ENCODE data around the gene G6PC2.

Gene G6PC2

GRCh38 chr2:168928113-168928831 lies 27.2 kb downstream of the G6PC2 start:
- POLR2A ChIA-PET, result no interaction called here
- CTCF ChIA-PET, result interaction anchor here (0.6 to 0.7 kb wide), 2 partner anchors 15 to 120 kb away, joined by 3 to 4 read pairs; no protein-coding TSS in a partner anchor
- H3K36me3 ChIP-seq (ENCODE audit: control insufficient read depth in 2 of 2, insufficient read depth in 1 of 2, low read length in 2 of 2), result no peaks in the 10 kb centered on the region

More at GRCh38 chr2:168928113-168928831, 27.2 kb downstream of the G6PC2 start:
- Histone ChIP-seq H3K27ac (ENCODE audit: extremely low read depth, low read depth, low read length) (no peak overlapping the region), H3K4me3 (ENCODE audit: low read depth, low read length) (no peak overlapping the region), H3K4me1 (ENCODE audit: control insufficient read depth, insufficient read depth, low read length) (no peaks in the 10 kb centered on the region), H3K9me3 (ENCODE audit: control insufficient read depth, insufficient read depth, low read depth, low read length) (no peaks in the 10 kb centered on the region)
- TF ChIP-seq ZNF791 (tag by site-specific recombination; IDR thresholded peaks at IDR 0.05) (no peak), ZNF76 (tag by site-specific recombination; IDR thresholded peaks at IDR 0.05; ENCODE audit: borderline replicate concordance, low read depth) (no peak), ZNF174 (tag by site-specific recombination; IDR thresholded peaks at IDR 0.05) (no peak), ZNF692 (tag by site-specific recombination; IDR thresholded peaks at IDR 0.05) (no peak), ZNF148 (tag by site-specific recombination; IDR thresholded peaks at IDR 0.05; ENCODE audit: borderline replicate concordance) (no peak), HOXC10 (CRISPR knock-in tag; IDR thresholded peaks at IDR 0.05) (no peak), GLI4 (tag by site-specific recombination; IDR thresholded peaks at IDR 0.05) (no peak), ZNF335 (tag by site-specific recombination; conservative IDR thresholded peaks at IDR 0.05) (no peak), ZNF221 (tag by site-specific recombination; IDR thresholded peaks at IDR 0.05; ENCODE audit: borderline replicate concordance) (no peak), ZNF600 (tag by site-specific recombination; IDR thresholded peaks at IDR 0.05) (no peak), RBAK (tag by site-specific recombination; IDR thresholded peaks at IDR 0.05) (no peak), ZNF394 (tag by site-specific recombination; IDR thresholded peaks at IDR 0.05; ENCODE audit: borderline replicate concordance) (no peak), ZNF350 (tag by site-specific recombination; IDR thresholded peaks at IDR 0.05) (no peak), ZBTB20 (tag by site-specific recombination; IDR thresholded peaks at IDR 0.05) (no peak), GLI2 (tag by site-specific recombination; IDR thresholded peaks at IDR 0.05; ENCODE audit: borderline replicate concordance, low read depth) (no peak), KLF8 (tag by site-specific recombination; IDR thresholded peaks at IDR 0.05) (no peak), ZNF132 (tag by site-specific recombination; IDR thresholded peaks at IDR 0.05; ENCODE audit: borderline replicate concordance) (no peak)
- TF ChIP-seq, protein P1, sequence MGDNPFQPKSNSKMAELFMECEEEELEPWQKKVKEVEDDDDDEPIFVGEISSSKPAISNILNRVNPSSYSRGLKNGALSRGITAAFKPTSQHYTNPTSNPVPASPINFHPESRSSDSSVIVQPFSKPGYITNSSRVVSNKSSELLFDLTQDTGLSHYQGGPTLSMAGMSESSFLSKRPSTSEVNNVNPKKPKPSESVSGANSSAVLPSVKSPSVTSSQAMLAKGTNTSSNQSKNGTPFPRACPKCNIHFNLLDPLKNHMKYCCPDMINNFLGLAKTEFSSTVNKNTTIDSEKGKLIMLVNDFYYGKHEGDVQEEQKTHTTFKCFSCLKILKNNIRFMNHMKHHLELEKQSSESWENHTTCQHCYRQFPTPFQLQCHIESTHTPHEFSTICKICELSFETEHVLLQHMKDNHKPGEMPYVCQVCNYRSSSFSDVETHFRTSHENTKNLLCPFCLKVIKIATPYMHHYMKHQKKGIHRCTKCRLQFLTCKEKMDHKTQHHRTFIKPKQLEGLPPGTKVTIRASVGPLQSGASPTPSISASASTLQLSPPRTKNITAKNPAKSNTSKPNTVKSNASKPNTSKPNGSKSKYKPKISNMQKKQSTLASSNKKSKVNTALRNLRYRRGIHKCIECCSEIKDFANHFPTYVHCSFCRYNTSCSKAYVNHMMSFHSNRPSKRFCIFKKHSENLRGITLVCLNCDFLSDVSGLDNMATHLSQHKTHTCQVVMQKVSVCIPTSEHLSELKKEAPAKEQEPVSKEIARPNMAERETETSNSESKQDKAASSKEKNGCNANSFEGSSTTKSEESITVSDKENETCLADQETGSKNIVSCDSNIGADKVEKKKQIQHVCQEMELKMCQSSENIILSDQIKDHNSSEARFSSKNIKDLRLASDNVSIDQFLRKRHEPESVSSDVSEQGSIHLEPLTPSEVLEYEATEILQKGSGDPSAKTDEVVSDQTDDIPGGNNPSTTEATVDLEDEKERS (tag by site-specific recombination; IDR thresholded peaks at IDR 0.05), result no peak
- TF ChIP-seq, protein P2, sequence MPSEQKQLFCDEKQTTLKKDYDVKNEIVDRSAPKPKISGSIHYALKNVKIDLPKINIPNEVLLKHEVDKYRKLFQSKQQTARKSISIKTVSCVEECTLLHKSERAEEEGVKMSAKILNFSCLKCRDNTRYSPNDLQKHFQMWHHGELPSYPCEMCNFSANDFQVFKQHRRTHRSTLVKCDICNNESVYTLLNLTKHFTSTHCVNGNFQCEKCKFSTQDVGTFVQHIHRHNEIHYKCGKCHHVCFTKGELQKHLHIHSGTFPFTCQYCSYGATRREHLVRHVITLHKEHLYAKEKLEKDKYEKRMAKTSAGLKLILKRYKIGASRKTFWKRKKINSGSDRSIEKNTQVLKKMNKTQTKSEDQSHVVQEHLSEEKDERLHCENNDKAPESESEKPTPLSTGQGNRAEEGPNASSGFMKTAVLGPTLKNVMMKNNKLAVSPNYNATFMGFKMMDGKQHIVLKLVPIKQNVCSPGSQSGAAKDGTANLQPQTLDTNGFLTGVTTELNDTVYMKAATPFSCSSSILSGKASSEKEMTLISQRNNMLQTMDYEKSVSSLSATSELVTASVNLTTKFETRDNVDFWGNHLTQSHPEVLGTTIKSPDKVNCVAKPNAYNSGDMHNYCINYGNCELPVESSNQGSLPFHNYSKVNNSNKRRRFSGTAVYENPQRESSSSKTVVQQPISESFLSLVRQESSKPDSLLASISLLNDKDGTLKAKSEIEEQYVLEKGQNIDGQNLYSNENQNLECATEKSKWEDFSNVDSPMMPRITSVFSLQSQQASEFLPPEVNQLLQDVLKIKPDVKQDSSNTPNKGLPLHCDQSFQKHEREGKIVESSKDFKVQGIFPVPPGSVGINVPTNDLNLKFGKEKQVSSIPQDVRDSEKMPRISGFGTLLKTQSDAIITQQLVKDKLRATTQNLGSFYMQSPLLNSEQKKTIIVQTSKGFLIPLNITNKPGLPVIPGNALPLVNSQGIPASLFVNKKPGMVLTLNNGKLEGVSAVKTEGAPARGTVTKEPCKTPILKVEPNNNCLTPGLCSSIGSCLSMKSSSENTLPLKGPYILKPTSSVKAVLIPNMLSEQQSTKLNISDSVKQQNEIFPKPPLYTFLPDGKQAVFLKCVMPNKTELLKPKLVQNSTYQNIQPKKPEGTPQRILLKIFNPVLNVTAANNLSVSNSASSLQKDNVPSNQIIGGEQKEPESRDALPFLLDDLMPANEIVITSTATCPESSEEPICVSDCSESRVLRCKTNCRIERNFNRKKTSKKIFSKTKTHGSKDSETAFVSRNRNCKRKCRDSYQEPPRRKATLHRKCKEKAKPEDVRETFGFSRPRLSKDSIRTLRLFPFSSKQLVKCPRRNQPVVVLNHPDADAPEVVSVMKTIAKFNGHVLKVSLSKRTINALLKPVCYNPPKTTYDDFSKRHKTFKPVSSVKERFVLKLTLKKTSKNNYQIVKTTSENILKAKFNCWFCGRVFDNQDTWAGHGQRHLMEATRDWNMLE (tag by site-specific recombination; conservative IDR thresholded peaks at IDR 0.05; ENCODE audit: low read depth), result no peak

Measured in HEK293 (cell line).